IMR-90 (cell line): Measurements from ENCODE around the gene CDH3. TPM values are rescaled to one million over a fixed set of nuclear protein-coding genes. Genes with fewer than 3 reads are reported as not detected.

Experiments used
- ATAC-seq: fragments of 200-7000 bp; cut with Tn5 transposase; 2 replicates; pipeline ENCODE4 v1.9.1; 2020; ENCODE audit warnings: low read depth, mild to moderate bottlenecking, moderate library complexity
- BruUV-seq: library from RNA; stranded (reverse); fragments of 400-500 nt; replicated peaks from 2 replicates; lab custom pipeline; 2021; lab: Mats Ljungman, UMichigan
- CTCF ChIA-PET: fragments of 300-600 bp; formaldehyde crosslinking; extraction: SDS; loops from one replicate; lab custom pipeline; 2021; ENCODE audit warnings: antibody characterized with exemption; lab: Yijun Ruan, JAX
- POLR2A ChIA-PET: fragments of 300-600 bp; sonication (Branson Sonifier 250); formaldehyde crosslinking; loops from one replicate; lab custom pipeline; 2022; ENCODE audit warnings: antibody characterized with exemption; ENCODE audit not compliant: unreplicated experiment; lab: Charles Lee
- DNase-seq: peaks from one replicate; pipeline ENCODE4 v3.0.0; 2013
- H2AFZ ChIP-seq: replicated peaks from 2 replicates; pipeline ENCODE3; 2013; ENCODE audit warnings: low read length, mild to moderate bottlenecking; ENCODE audit not compliant: poor library complexity
- H2AK5ac ChIP-seq: 2 replicates; pipeline ENCODE4 v1.6.1; 2013; ENCODE audit warnings: low read depth, low read length, inconsistent platforms
- H2AK9ac ChIP-seq: replicated peaks from 2 replicates; pipeline ENCODE3; 2013; ENCODE audit warnings: mild to moderate bottlenecking, low read depth, low read length, moderate library complexity; ENCODE audit not compliant: poor library complexity
- H2BK120ac ChIP-seq: 2 replicates; pipeline ENCODE4 v1.6.1; 2013; ENCODE audit warnings: low read depth, low read length, inconsistent platforms
- H2BK15ac ChIP-seq: 3 replicates; pipeline ENCODE4 v1.6.1; 2013; ENCODE audit warnings: low read depth, low read length, inconsistent platforms
- H2BK20ac ChIP-seq: 2 replicates; pipeline ENCODE4 v1.6.1; 2013; ENCODE audit warnings: low read depth, mild to moderate bottlenecking, inconsistent platforms, low read length, moderate library complexity
- H2BK5ac ChIP-seq: 2 replicates; pipeline ENCODE4 v1.6.1; 2013; ENCODE audit warnings: mild to moderate bottlenecking, low read depth, low read length, inconsistent platforms; ENCODE audit not compliant: poor library complexity, severe bottlenecking
- H3K14ac ChIP-seq: replicated peaks from 2 replicates; pipeline ENCODE4 v1.6.1; 2013; ENCODE audit warnings: low read depth, low read length, inconsistent platforms
- H3K18ac ChIP-seq: 2 replicates; pipeline ENCODE4 v1.6.1; 2013; ENCODE audit warnings: low read depth, low read length, control low read depth
- H3K23ac ChIP-seq: 2 replicates; pipeline ENCODE4 v1.6.1; 2013; ENCODE audit warnings: low read depth, low read length, inconsistent platforms
- H3K27ac ChIP-seq: 2 replicates; pipeline ENCODE4 v1.5.1; 2013; ENCODE audit warnings: mild to moderate bottlenecking, control low read depth, low read length; ENCODE audit not compliant: insufficient read depth
- H3K27me3 ChIP-seq: 2 replicates; pipeline ENCODE4 v1.6.1; 2013; ENCODE audit warnings: low read length; ENCODE audit not compliant: control insufficient read depth, insufficient read depth
- H3K36me3 ChIP-seq: 2 replicates; pipeline ENCODE4 v1.6.1; 2013; ENCODE audit warnings: low read length, mixed read lengths; ENCODE audit not compliant: control insufficient read depth, insufficient read depth
- H3K4ac ChIP-seq: 2 replicates; pipeline ENCODE4 v1.6.1; 2013; ENCODE audit warnings: low read depth, low read length, inconsistent platforms
- H3K4me1 ChIP-seq: 2 replicates; pipeline ENCODE4 v1.6.1; 2013; ENCODE audit warnings: low read length, mixed read lengths; ENCODE audit not compliant: control insufficient read depth, insufficient read depth
- H3K4me2 ChIP-seq: 2 replicates; pipeline ENCODE4 v1.6.1; 2013; ENCODE audit warnings: low read depth, mild to moderate bottlenecking, control low read depth, low read length, moderate library complexity
- H3K4me3 ChIP-seq: 2 replicates; pipeline ENCODE4 v1.5.1; 2013; ENCODE audit warnings: low read depth, mild to moderate bottlenecking, control low read depth, low read length, moderate library complexity; ENCODE audit not compliant: insufficient read depth
- H3K56ac ChIP-seq: 2 replicates; pipeline ENCODE4 v1.6.1; 2013; ENCODE audit warnings: low read length, inconsistent platforms; ENCODE audit not compliant: insufficient read depth; ENCODE audit errors: extremely low read depth
- H3K79me1 ChIP-seq, 2 experiments: 2 replicates each; pipeline ENCODE4 v1.6.1; 2013; ENCODE audit warnings: low read length in 2 of 2, inconsistent platforms in 1 of 2, low read depth in 1 of 2
- H3K9ac ChIP-seq: 2 replicates; pipeline ENCODE4 v1.6.1; 2013; ENCODE audit warnings: low read depth, low read length, control low read depth
- H3K9me1 ChIP-seq: 2 replicates; pipeline ENCODE4 v1.6.1; 2013; ENCODE audit warnings: low read length, inconsistent platforms; ENCODE audit not compliant: insufficient read depth
- H3K9me3 ChIP-seq: 2 replicates; pipeline ENCODE4 v1.6.1; 2013; ENCODE audit warnings: low read length; ENCODE audit not compliant: control insufficient read depth, insufficient read depth
- H4K20me1 ChIP-seq: 2 replicates; pipeline ENCODE4 v1.6.1; 2013; ENCODE audit warnings: low read length, inconsistent platforms; ENCODE audit not compliant: insufficient read depth
- H4K5ac ChIP-seq: 2 replicates; pipeline ENCODE4 v1.6.1; 2013; ENCODE audit warnings: mild to moderate bottlenecking, low read depth, low read length, control low read depth
- H4K8ac ChIP-seq, 2 experiments: 2 replicates each; pipeline ENCODE4 v1.6.1; 2013; ENCODE audit warnings: low read depth in 2 of 2, low read length in 2 of 2, control low read depth in 1 of 2, inconsistent platforms in 1 of 2
- H4K91ac ChIP-seq: 2 replicates; pipeline ENCODE4 v1.6.1; 2013; ENCODE audit warnings: low read depth, low read length, inconsistent platforms; ENCODE audit not compliant: insufficient read depth
- MAZ ChIP-seq: IDR thresholded peaks from 2 replicates; pipeline ENCODE4 v1.6.1; 2012; ENCODE audit warnings: low read depth, mild to moderate bottlenecking, low read length, improper control_type of control experiment, moderate library complexity, borderline replicate concordance
- POLR2A ChIP-seq: IDR thresholded peaks from 2 replicates; pipeline ENCODE4 v1.6.1; 2012; ENCODE audit warnings: mild to moderate bottlenecking, low read depth, low read length
- USF2 ChIP-seq: fragments of 150-350 bp; IDR thresholded peaks from 2 replicates; pipeline ENCODE4 v1.6.1; 2017; ENCODE audit warnings: mild to moderate bottlenecking, antibody characterized with exemption, low read length, low read depth
- WGBS, 2 experiments: methylation state at CpG; one replicate each; pipeline versions ENCODE4 v1.1.5 to v1.1.7; 2013; ENCODE audit warnings: missing lambda C conversion rate in 2 of 2; ENCODE audit not compliant: insufficient read length in 1 of 2; ENCODE audit errors: extremely low coverage in 2 of 2; 5-methylcytosine and 5-hydroxymethylcytosine counted together
- dilution Hi-C: fragments of 300-500 bp; cut with HindIII; formaldehyde crosslinking; loops from one replicate; pipeline ENCODE4 v1.14.3; 2018; ENCODE audit warnings: low sequenced_read_pairs; ENCODE audit not compliant: unreplicated experiment
- in situ Hi-C: fragments of 300-500 bp; cut with MboI; formaldehyde crosslinking; loops from 3 replicates; pipeline ENCODE4 v1.14.3; 2019; ENCODE audit warnings: low sequenced_read_pairs, inconsistent platforms, mixed read lengths
- intact Hi-C: fragments of 100-400 bp; cut with micrococcal nuclease; formaldehyde crosslinking; loops from 2 replicates; pipeline ENCODE4 v1.10.0; 2022
- polyA plus RNA-seq, 3 experiments: library from polyadenylated mRNA; depleted of rRNA; stranded (reverse); fragments of >200 nt; gene quantifications; 2 replicates each; pipeline ENCODE4 v1.2.3, GENCODE V29; 2012; ENCODE audit warnings: low replicate concordance in 1 of 3
- total RNA-seq: library from RNA; depleted of rRNA; stranded (reverse); fragments of >200 nt; gene quantifications from 2 replicates; pipeline ENCODE4 v1.2.3, GENCODE V29; 2012

The CDH3 gene
- total and polyA plus RNA-seq, 2 of the 4 experiments (the other 2 are of a cell fraction): not detected

GRCh38 chr16:68665501-68665900 is 20.4 kb downstream of the CDH3 start:
- Histone ChIP-seq H2BK20ac (no peak overlapping the region), H4K8ac (no peak overlapping the region), H3K4ac (no peak overlapping the region), H3K27me3 (peaks cover 2% of the 10 kb centered on the region), H3K79me1 (no peaks in the 10 kb centered on the region), H3K4me3 (no peak overlapping the region), H4K5ac (no peak overlapping the region), H3K9me1 (no peaks in the 10 kb centered on the region), H3K14ac (no peak overlapping the region), H3K56ac (no peak overlapping the region), H3K18ac (no peak overlapping the region), H2AK5ac (no peak overlapping the region), H3K27ac (no peak overlapping the region), H4K20me1 (no peaks in the 10 kb centered on the region), H3K9ac (no peak overlapping the region), H3K36me3 (no peaks in the 10 kb centered on the region), H3K4me2 (no peak overlapping the region), H2BK15ac (no peak overlapping the region), H4K91ac (no peak overlapping the region), H2BK120ac (no peak overlapping the region), H2AK9ac (no peak overlapping the region), H3K23ac (no peak overlapping the region), H2AFZ (no peak overlapping the region), H3K4me1 (no peaks in the 10 kb centered on the region; the same call in 1 of the 2 replicates), H3K9me3 (no peaks in the 10 kb centered on the region), H2BK5ac (no peak overlapping the region)
- no peak for ATAC-seq
- no CpG with 5 or more reads among the region's 5 CpGs for WGBS, 2 experiments
- TF ChIP-seq USF2: no peak
- no peak for TF ChIP-seq POLR2A
- no peak for TF ChIP-seq MAZ
- in situ Hi-C loops (no loop called here), intact Hi-C loops (no loop called here), dilution Hi-C loops (no loop called here)
- ChIA-PET CTCF (interaction anchor here (0.5 kb wide), 1 partner anchor 129 kb away, joined by 4 read pairs; no protein-coding TSS in a partner anchor), POLR2A (no interaction called here)
- BruUV-seq: no TSS peak
- no peak for DNase-seq
